ENCODE data around the gene TARM1. TPM values are rescaled to one million over a fixed set of nuclear protein-coding genes. Genes with fewer than 3 reads are reported as not detected.
A peak's percentile ranks its signal among the peaks of the same experiment; 100 is the strongest.
"Not testable (repeated sequence)": the region's sequence is repeated elsewhere in the genome, so short reads cannot be mapped to it uniquely, and the experiment has no call there.

TARM1 gene
- total RNA-seq, 1 experiment from 2014 or later, result not detected

GRCh38 chr19:54099903-54100255 is 18.7 kb upstream of the TARM1 start:
- DNase-seq (ENCODE audit: low read depth), result not testable (repeated sequence)

- DNase-seq (ENCODE audit: low read depth), result no peak
Observed at GRCh38 chr19:54099190-54099902, 18.2 kb upstream of the TARM1 start.

GRCh38 chr19:54096617-54097106 is 15.5 kb upstream of the TARM1 start:
- peak; percentile 66 for DNase-seq (ENCODE audit: low read depth)

DNA sequence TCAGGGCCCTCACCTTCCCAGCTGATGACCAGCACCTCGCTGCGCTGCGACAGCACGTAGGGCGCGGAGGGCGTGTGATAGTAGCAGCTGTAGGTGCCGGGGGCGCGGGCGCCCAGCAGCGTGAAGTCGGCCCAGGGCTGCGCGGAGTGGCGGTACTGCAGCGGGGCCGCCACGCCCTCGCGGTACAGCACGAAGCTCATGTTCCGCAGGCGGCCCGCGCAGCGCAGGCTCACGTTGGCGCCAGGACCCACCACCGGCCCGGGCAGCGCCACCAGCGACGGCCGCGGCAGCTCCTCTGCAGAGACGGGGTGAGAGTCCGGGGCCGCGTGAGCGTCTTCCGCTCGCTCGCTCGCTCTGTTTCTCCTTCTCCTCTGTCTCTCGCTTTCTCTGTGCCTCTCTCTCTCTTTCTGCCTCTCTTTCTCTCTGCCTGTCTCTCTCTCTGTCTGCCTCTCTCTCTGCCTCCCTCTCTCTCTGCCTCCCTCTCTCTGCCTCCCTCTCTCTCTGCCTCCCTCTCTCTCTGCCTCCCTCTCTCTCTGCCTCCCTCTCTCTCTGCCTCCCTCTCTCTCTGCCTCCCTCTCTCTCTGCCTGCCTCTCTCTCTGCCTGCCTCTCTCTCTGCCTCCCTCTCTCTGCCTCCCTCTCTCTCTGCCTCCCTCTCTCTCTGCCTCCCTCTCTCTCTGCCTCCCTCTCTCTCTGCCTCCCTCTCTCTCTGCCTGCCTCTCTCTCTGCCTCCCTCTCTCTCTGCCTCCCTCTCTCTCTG is 14.9 kb upstream of the TARM1 start:
- peak; percentile 39 for DNase-seq (ENCODE audit: low read depth)

- no peak for DNase-seq (ENCODE audit: low read depth)
Observed at GRCh38 chr19:54095136-54095858, 14.1 kb upstream of the TARM1 start.

- DNase-seq (ENCODE audit: low read depth), result no peak
Observed at GRCh38 chr19:54094426-54095000, 13.3 kb upstream of the TARM1 start.

GRCh38 chr19:54084410-54084809 is 3.2 kb upstream of the TARM1 start:
- no peak for DNase-seq (ENCODE audit: low read depth)

GRCh38 chr19:54077334-54077733 is 3.8 kb downstream of the TARM1 start:
- no peak for DNase-seq (ENCODE audit: low read depth)

DNA sequence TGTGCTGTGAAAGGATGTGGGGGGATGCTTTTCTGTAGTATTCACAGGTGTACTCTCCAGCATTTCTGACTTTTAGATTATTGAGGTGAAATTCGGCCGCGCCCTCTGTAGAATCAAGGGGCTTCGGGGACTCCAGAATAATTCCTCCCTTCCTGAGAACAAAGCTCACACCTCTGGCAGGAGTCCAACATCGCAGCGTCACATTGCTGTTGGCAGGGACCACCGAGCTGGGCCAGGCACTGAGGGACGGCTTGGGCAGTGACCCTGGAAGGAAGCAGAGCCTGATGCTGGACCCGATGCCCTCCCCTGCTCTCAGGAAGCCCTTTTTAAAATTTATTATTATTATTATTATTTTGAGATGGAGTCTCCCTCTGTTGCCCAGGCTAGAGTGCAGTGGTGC is 6.3 kb downstream of the TARM1 start:
- DNase-seq (ENCODE audit: low read depth), result no peak

DNA sequence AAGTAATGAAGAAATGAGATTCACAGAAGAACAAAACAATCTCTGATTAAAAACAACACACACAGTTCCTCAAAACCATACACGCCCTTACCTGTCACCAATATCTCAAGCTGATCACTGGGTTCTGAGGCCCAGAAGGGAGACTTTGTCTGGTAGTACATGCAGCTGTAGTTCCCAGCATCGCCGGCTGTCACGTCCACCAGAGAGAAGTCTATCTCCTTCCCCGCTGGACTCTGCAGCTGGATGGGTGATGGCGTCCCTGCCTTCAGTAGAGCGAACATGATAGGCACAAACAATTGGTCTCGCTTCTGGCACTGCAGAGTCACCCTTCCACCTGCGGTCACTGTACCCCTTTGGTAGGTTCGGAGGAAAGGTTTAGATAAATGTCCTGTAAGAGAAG is 7.3 kb downstream of the TARM1 start:
- DNase-seq (ENCODE audit: low read depth), result no peak

DNA sequence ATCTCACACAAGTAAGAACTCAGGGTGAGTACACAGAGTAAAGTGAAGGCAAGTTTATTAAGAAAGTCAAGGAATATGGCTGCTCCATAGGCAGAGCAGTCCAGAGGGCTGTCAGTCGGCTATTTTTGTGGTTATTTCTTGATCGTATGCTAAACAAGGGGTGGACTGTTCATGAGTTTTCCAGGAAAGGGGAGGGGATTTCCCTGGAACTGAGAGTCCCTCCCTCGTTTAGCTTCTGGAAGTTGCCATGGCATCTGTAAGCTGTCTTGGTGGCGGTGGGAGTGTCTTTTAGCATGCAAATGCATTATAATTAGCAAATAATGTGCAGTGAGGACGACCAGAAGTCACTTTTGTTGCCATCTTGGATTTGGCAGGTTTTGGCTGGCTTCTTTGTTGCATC is 11.7 kb downstream of the TARM1 start:
- DNase-seq (ENCODE audit: low read depth), result no peak

DNA sequence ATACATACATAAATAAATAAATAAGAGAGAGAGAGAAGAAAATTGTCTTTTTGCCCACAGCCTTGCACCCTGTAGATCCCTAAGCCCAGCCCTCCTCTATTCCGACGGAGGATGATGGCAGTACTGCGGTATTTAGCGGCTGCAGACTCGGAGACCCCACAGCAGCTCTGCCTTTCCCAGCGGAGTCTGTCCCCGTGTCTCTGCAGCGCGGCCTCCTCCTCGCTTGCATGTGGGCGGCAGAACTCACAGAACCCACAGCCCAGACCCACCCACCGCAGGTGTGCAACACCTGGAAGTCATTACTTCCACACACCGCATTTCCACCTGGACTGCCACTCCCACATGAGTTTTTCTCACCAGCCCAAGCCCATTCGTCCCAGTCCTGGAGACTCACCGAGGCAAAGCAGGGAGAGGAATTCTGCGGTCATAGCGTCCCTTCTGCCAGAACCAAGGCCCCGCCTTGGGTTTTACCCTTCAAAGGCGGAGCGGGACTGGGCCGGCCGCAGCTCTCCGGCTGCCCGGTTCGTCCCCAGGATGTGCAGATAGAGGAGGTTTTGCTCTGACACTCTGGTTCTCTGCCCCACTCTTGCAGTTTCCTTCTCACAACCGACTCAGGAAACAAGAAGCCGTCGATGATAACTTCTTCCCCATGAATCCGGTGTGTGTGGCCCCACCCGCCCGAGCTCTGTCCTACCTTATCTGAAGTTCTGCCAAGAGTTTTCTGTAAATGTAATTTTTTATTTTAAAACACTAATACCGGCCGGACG is 17.6 kb downstream of the TARM1 start, which contains the start of gene VSTM1:
TSS of gene VSTM1 (minus strand) at position 548 of the 767 bp plus-strand sequence. CDS start at position 428, 120 bp downstream.
- no peak for DNase-seq (ENCODE audit: low read depth)

DNA sequence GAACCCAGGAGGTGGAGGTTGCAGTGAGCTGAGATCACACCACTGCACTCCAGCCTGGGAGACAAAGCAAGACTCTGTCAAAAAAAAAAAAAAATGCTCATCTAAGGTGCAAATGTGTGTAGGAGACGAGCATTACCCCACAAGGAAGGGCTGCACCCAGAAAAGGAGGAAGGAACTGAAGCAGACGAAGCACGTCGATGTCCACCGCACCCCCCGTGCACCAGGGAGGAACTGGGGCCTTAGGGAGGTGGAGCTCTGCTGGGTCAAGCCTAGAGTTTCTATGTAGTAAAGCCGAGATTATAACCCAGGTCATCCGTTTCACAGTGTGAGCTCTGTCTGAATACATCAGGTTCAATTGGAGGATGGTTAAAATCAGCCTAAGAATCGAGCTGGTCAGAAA is 18.5 kb downstream of the TARM1 start:
- DNase-seq (ENCODE audit: low read depth), result no peak

- DNase-seq (ENCODE audit: low read depth), result no peak
Observed at GRCh38 chr19:54047616-54048015, 33.5 kb downstream of the TARM1 start.

DNA sequence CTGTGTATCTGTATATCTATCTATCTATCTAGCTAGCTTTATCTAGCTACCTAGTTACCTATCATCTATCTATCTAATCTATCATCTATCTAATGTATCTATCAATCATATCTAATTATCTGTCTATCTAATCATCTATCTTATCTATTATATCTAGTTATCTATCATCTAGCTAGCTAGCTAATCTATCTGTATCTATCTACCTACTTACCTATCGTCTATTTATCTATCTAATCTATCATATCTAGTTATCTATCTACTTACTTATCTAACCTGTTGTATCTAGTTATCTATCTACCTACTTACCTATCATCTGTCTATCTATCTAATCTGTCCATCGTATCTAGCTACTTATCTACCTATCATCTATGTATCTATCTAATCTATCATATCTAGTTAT is 35.4 kb downstream of the TARM1 start:
- no peak for DNase-seq (ENCODE audit: low read depth)

GRCh38 chr19:54042989-54043388 is 38.2 kb downstream of the TARM1 start:
- DNase-seq (ENCODE audit: low read depth), result no peak

- DNase-seq (ENCODE audit: low read depth), result no peak
Observed at GRCh38 chr19:54041969-54042606, 39.1 kb downstream of the TARM1 start.

- no peak for DNase-seq (ENCODE audit: low read depth)
Observed at GRCh38 chr19:54040003-54040402, 41.2 kb downstream of the TARM1 start.

- peak; percentile 37 for DNase-seq (ENCODE audit: low read depth)
Observed at GRCh38 chr19:54036542-54036941, 44.6 kb downstream of the TARM1 start.

All from LHCN-M2 (cell line).